ENCODE results near the gene ZNF32. TPM values are rescaled to one million over a fixed set of nuclear protein-coding genes. Genes with fewer than 3 reads are reported as not detected.

ZNF32 gene
- total and polyA plus RNA-seq, 8 donors = 29.1 to 59.5 (median 52.8) TPM

DNA sequence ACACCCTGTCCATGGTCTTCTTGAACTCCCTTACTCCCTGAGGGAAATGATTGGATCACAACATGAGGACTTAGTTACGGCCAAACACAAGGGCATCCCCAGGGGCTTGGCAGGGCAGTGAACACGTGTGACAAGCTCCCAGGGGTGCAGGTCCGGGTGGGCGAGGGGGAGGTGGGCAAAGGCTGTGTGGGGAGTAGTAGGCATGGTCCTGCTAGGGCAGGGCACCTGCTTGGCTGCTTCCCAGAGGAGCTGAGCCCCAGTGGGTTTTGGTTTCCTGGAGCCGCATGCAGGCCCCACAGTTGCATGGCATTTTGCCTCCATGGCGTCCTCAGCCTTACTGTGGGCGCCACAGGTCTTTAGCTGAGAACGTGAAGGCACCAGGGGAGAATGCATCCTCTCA lies 46.6 kb upstream of the ZNF32 start:
- H3K9me3 ChIP-seq = no peaks in the 10 kb centered on the region
- peaks cover 0 to 15% of the 10 kb centered on the region in 2 donors for H3K27me3 ChIP-seq
- H3K36me3 ChIP-seq = no peaks in the 10 kb centered on the region
- peaks cover 0 to 10% of the 10 kb centered on the region in 2 donors for H3K4me1 ChIP-seq
- ATAC-seq = no peak
- TF ChIP-seq, protein P1, sequence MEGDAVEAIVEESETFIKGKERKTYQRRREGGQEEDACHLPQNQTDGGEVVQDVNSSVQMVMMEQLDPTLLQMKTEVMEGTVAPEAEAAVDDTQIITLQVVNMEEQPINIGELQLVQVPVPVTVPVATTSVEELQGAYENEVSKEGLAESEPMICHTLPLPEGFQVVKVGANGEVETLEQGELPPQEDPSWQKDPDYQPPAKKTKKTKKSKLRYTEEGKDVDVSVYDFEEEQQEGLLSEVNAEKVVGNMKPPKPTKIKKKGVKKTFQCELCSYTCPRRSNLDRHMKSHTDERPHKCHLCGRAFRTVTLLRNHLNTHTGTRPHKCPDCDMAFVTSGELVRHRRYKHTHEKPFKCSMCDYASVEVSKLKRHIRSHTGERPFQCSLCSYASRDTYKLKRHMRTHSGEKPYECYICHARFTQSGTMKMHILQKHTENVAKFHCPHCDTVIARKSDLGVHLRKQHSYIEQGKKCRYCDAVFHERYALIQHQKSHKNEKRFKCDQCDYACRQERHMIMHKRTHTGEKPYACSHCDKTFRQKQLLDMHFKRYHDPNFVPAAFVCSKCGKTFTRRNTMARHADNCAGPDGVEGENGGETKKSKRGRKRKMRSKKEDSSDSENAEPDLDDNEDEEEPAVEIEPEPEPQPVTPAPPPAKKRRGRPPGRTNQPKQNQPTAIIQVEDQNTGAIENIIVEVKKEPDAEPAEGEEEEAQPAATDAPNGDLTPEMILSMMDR (IDR thresholded peaks at IDR 0.05) = no peak
- no peak overlapping the region for H3K4me3 ChIP-seq
- no peak for DNase-seq
- intact Hi-C loops (cut with DNase I) = loop anchor here in 1 of 2 donors (10.0 kb wide), 1 partner anchor 209 kb away; no protein-coding TSS in a partner anchor
- H3K27ac ChIP-seq = no peak overlapping the region

DNA sequence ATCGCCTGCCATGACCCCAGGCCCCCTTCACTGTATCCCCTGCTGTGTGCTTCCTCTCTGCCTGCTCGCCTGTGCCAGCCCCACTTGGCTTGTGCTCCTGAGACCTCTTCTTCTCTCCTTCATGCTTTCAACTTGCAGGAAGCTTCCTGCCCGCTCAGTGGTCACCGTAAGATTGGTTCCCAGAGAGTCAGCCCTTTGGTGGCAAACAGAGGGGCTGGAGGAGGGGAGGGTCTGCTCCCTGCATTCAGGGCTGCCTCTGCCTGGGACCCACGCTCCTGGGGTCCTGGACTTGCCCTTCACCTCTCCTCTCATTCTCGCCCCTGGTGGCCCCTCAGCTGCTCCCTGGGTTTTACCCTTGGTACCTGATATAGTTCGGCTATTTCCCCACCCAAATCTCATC lies 45.8 kb upstream of the ZNF32 start:
- ATAC-seq = no peak
- H3K4me1 ChIP-seq = peaks cover 0 to 16% of the 10 kb centered on the region in 2 donors
- no peak overlapping the region for H3K27ac ChIP-seq
- intact Hi-C loops (cut with DNase I) = loop anchor here in 1 of 2 donors (10.0 kb wide), 1 partner anchor 210 kb away; no protein-coding TSS in a partner anchor
- H3K36me3 ChIP-seq = no peaks in the 10 kb centered on the region
- TF ChIP-seq, protein P1 (IDR thresholded peaks at IDR 0.05) = no peak
- H3K27me3 ChIP-seq = peaks cover 0 to 16% of the 10 kb centered on the region in 2 donors
- no peak for DNase-seq
- no peak overlapping the region for H3K4me3 ChIP-seq
- H3K9me3 ChIP-seq = no peaks in the 10 kb centered on the region

DNA sequence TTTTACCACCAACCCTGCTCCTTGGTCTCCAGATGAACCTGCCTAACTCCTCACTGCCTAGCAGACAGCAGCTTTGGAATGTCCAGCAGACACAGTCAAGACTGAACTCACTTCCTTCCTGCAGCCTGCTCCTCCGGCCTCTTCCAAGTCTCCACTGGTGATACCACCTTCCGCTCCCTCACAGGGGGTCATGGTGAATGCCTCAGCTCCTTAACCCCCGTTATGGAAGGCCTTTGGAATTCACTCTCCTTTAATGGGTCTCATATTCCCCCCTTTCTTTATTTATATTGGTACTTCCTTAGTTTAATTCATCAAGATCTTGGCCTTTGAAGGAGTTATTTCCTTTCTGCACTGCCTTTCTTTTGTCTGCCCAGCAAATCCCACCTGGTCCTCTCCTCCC lies 44.9 kb upstream of the ZNF32 start:
- TF ChIP-seq, protein P1 (IDR thresholded peaks at IDR 0.05) = no peak
- intact Hi-C loops (cut with DNase I) = loop anchor here in 1 of 2 donors (10.0 kb wide), 1 partner anchor 211 kb away; no protein-coding TSS in a partner anchor
- no peak for DNase-seq
- Histone ChIP-seq H3K27me3 (peaks cover 0 to 16% of the 10 kb centered on the region in 2 donors), H3K4me3 (no peak overlapping the region), H3K36me3 (no peaks in the 10 kb centered on the region), H3K27ac (no peak overlapping the region), H3K4me1 (peaks cover 0 to 21% of the 10 kb centered on the region in 2 donors), H3K9me3 (no peaks in the 10 kb centered on the region)
- ATAC-seq = no peak

DNA sequence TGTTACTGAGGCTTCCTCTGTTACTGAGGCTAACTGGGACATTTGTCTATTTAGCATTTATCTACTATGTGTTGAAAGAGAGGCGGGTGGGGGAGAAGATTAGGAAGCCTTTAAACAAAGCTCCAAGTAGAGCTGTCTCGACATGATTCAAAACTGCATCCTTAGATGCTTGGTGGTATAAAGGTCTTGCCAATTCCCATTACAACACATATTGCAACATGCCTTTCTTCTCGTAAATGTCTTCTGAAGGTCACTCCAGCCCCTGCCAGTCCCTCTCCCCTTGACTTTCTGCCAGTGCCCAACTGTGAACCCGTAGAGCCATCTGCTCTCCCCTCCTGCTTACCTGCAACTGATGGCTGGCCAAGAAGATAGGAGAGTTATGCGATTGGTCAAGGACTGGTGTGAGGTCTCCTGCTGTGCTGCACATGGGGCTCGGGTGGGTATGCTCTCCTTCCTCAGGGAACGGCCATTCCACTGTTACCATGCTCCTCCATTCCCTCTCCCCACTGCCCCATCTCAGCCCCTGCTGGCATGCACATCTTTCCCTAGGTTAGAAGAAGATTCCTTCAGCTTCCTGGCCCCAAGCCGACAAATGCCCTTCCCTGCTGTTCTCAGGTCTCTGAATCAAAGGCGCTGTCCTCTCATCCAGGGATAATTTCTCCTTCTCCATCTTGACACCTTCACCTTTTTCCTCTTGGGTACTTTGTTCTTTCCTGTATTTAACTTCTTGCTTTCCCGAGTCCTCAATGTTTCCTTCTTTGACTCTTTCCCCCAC lies 43.6 kb upstream of the ZNF32 start:
- ATAC-seq = no peak
- Histone ChIP-seq H3K9me3 (no peaks in the 10 kb centered on the region), H3K27me3 (peaks cover 0 to 16% of the 10 kb centered on the region in 2 donors), H3K27ac (no peak overlapping the region), H3K4me3 (no peak overlapping the region), H3K36me3 (no peaks in the 10 kb centered on the region), H3K4me1 (peaks cover 0 to 21% of the 10 kb centered on the region in 2 donors)
- DNase-seq = peak in 1 of 4 donors; percentile 63
- intact Hi-C loops (cut with DNase I) = loop anchor here in 1 of 2 donors (10.0 kb wide), 1 partner anchor 213 kb away; no protein-coding TSS in a partner anchor
- TF ChIP-seq, protein P1 (IDR thresholded peaks at IDR 0.05) = no peak

DNA sequence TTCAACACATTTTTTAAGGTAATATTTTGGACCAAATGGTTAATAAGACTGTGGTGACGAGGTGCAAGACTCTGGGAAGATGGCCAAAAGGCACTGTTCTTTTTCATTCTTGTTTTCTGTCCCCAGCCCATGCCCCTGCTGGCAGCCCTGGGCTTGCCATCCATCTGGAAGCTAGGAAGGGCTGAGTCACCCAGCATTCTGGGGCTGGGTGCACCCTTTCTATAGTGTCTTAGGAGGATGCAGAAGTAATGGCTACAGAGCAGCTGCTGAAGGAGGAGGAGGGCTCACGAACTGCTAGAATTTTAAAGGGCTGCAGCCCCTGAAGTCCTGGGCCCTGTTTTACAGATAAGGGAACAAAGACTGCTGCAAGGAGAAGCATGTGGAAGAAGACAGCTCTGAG lies 42.8 kb upstream of the ZNF32 start:
- no peaks in the 10 kb centered on the region for H3K36me3 ChIP-seq
- peaks cover 0 to 21% of the 10 kb centered on the region in 2 donors for H3K4me1 ChIP-seq
- ATAC-seq (no peak), DNase-seq (no peak)
- H3K27me3 ChIP-seq = peaks cover 0 to 16% of the 10 kb centered on the region in 2 donors
- intact Hi-C loops (cut with DNase I) = loop anchor here in 1 of 2 donors (10.0 kb wide), 1 partner anchor 213 kb away; no protein-coding TSS in a partner anchor
- H3K4me3 ChIP-seq = no peak overlapping the region
- H3K27ac ChIP-seq = no peak overlapping the region
- H3K9me3 ChIP-seq = no peaks in the 10 kb centered on the region
- TF ChIP-seq, protein P1 (IDR thresholded peaks at IDR 0.05) = no peak
